ENCODE measurements around the gene AUTS2.

The AUTS2 gene

GRCh38 chr7:69736126-69736810 is 138.0 kb downstream of the AUTS2 start:
- TF ChIP-seq, protein P1, sequence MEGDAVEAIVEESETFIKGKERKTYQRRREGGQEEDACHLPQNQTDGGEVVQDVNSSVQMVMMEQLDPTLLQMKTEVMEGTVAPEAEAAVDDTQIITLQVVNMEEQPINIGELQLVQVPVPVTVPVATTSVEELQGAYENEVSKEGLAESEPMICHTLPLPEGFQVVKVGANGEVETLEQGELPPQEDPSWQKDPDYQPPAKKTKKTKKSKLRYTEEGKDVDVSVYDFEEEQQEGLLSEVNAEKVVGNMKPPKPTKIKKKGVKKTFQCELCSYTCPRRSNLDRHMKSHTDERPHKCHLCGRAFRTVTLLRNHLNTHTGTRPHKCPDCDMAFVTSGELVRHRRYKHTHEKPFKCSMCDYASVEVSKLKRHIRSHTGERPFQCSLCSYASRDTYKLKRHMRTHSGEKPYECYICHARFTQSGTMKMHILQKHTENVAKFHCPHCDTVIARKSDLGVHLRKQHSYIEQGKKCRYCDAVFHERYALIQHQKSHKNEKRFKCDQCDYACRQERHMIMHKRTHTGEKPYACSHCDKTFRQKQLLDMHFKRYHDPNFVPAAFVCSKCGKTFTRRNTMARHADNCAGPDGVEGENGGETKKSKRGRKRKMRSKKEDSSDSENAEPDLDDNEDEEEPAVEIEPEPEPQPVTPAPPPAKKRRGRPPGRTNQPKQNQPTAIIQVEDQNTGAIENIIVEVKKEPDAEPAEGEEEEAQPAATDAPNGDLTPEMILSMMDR (IDR thresholded peaks at IDR 0.05), result no peak

DNA sequence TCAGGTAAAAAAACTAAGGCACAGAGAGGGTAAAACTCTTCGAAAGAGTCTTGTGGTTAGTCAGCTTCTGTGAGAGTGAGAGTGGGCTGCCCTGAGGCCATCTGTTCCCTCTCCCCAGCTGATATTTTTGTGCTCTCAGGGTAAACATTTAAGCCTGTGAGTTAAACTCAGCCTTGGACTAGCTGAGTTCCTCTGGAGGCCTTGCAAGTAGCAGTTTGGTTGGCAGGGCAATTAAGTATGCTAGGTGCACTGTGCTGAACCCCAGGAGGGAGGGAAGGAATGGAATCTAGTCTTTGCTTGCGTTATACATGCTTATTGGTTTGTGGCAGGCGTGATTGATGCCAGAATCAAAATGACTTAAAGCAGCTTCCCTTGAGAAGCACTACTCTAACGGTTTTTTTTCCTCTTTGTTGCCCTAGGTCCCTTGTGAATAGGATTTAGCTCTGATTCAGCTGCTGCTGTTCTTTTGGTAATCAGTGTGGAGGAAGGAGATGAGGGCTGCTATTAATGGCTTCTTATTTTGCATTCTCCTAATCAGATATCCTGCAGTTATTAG is 140.2 kb downstream of the AUTS2 start:
- TF ChIP-seq, protein P1 (IDR thresholded peaks at IDR 0.05), result no peak

GRCh38 chr7:69739190-69739589 is 140.9 kb downstream of the AUTS2 start:
- TF ChIP-seq, protein P1 (IDR thresholded peaks at IDR 0.05), result no peak

DNA sequence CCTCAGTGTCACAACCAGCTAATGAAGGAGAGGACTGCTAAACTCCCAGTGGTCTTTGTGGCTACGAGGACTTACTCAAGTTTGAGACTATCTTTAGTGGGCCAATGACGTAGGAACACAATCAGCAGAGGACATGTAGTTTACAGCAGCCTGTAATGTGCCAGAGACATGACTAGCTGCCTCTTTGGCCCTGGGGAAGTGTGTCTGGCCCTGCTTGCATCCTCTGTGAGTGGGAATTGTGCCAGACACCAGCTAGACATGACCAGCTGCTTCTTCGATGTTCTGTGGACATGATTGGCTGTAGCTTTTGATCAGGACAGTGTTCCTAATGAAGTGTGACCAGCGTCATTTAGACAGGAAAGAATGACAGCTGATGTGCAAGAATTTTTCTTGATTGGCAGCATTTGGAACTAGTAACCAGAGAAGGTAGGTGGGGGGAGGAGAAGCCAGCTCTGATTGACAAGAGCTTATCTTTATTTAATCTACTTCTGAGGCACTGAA is 141.7 kb downstream of the AUTS2 start:
- TF ChIP-seq, protein P1 (IDR thresholded peaks at IDR 0.05), result no peak

DNA sequence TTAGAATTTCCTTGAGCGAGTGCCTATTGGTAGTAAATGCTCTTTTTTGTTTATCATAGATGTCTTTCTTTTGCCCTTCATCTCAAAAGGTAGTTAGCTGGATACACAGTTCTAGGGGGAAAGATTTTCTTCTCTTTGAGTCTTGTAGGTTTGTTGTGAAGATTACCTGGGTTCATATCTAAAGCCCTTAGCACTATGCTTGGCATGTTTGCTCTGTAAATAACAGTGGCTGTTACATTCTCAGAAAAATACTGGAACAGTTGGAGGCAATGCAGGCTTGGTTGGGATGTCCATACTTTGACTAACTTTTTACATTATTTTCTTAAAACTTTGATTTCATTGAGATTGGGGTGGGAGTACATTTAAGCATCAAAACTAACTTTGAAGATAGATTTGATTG is 144.0 kb downstream of the AUTS2 start:
- TF ChIP-seq, protein P1 (IDR thresholded peaks at IDR 0.05), result no peak

DNA sequence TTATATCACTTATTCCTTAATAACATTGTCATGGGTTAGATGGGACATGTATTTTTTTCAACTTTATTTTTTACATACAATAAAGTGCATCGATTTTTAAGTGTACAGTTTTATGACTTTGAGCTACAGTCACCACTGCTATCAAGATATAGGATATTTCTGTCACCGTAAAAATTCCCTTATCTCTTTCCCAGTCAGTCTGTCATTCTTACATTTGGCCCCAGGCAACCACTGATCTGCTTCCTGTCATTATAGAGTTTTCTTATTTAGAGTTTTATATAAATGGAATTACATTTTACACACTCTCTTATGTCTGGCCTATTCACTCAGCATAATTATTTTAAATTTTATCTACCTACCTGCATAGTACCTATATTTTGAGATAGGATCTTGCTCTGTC is 145.2 kb downstream of the AUTS2 start:
- TF ChIP-seq, protein P1 (IDR thresholded peaks at IDR 0.05), result no peak

GRCh38 chr7:69744026-69744425 is 145.8 kb downstream of the AUTS2 start:
- TF ChIP-seq, protein P1 (IDR thresholded peaks at IDR 0.05), result no peak

Measured in LNCAP (cell line).